ENCODE data around the gene DUSP7. TPM values are rescaled to one million over a fixed set of nuclear protein-coding genes. Genes with fewer than 3 reads are reported as not detected.

The DUSP7 gene
- total and polyA plus RNA-seq, 2 donors from 2014 or later, result 10.1 to 19.8 TPM

DNA sequence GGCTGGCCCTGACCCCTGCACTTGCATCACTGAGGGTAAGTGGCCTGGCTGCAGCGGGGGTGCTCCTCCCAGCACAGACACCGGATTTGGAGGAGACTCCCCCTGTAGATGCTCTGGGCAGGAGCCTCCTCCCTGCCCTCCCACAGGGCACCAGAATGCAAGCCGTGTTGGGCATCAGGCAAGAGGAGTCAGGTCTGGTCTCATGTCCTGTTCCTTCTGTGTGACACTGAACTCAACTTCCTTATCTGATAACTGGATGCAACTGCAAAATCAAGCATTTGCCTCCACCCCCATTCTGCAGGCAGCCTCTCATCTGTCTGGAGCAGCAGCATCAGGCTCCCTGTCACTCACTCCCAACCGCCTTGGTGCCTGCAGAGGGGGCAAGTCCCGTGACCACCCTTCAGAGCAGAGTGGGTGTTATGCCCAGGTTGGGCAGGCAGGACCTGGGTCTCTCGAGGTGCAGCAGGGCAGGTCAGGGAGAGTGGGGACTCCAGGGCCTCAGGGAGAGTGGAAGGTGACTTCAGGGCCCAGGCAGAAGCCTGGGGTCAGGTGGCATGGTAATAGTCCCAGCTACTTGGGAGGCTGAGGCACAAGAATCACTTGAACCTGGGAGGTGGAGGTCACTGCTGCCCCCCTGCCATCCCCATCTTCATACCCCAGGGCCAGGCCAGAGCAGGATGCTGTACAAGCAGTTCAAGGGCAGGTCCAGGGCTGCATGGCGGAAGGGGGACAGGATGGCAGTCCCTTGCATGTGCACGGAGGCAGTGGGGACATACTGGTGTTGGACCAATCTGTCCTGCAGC lies 50.2 kb downstream of the DUSP7 start:
- no peak overlapping the region for H3K27ac ChIP-seq (ENCODE audit: low read depth in 2 of 2, low read length in 2 of 2)

DNA sequence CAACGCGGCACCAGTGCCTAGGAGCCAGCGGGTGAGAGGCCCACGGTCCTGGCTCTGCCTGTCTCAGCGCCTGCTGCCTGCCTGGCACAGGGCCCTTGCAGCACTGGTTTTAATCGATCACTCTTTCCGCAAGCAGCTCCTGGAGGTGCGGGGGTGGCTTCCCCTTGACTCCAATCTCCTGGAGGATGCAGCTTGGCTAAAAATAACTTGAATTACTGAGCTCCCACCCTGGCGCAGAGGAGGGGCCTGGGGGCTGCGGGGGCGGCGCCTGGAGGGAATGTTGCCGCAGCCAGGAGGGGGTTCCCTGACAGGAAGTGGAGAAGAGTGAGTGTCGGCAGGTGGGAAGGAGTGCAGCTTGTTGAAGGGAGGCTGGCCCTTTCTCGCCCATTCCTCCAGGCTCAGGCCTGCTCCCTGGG lies 50.8 kb downstream of the DUSP7 start:
- H3K36me3 ChIP-seq (ENCODE audit: control insufficient read depth in 2 of 3, insufficient read depth in 3 of 3, low read length in 3 of 3), result no peaks in the 10 kb centered on the region
- peaks cover 0 to 17% (median 3%) of the 10 kb centered on the region in 3 donors for H3K4me1 ChIP-seq (ENCODE audit: control insufficient read depth in 2 of 3, insufficient read depth in 2 of 3, low read depth in 1 of 3, low read length in 3 of 3)
- H3K9ac ChIP-seq (ENCODE audit: low read length in 3 of 3), result peak overlapping the region in 1 of 3 donors; percentile 51
- TF ChIP-seq, protein P1, sequence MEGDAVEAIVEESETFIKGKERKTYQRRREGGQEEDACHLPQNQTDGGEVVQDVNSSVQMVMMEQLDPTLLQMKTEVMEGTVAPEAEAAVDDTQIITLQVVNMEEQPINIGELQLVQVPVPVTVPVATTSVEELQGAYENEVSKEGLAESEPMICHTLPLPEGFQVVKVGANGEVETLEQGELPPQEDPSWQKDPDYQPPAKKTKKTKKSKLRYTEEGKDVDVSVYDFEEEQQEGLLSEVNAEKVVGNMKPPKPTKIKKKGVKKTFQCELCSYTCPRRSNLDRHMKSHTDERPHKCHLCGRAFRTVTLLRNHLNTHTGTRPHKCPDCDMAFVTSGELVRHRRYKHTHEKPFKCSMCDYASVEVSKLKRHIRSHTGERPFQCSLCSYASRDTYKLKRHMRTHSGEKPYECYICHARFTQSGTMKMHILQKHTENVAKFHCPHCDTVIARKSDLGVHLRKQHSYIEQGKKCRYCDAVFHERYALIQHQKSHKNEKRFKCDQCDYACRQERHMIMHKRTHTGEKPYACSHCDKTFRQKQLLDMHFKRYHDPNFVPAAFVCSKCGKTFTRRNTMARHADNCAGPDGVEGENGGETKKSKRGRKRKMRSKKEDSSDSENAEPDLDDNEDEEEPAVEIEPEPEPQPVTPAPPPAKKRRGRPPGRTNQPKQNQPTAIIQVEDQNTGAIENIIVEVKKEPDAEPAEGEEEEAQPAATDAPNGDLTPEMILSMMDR (IDR thresholded peaks at IDR 0.05; ENCODE audit: borderline replicate concordance, extremely low read depth, insufficient read depth), result no peak
- no peaks in the 10 kb centered on the region for H3K27me3 ChIP-seq (ENCODE audit: control insufficient read depth, insufficient read depth, low read length)
- H3K4me3 ChIP-seq (ENCODE audit: low read length in 3 of 3), result no peak overlapping the region
- intact Hi-C loops (cut with DNase I), result no loop called here
- H3K27ac ChIP-seq (ENCODE audit: low read depth in 2 of 2, low read length in 2 of 2), result peak overlapping the region in 1 of 2 donors; percentile 63
- FAIRE-seq, result no peak
- H3K9me3 ChIP-seq (ENCODE audit: control insufficient read depth in 2 of 3, insufficient read depth in 1 of 3, low read length in 3 of 3), result no peaks in the 10 kb centered on the region
- peak; percentile 83 to 95 (median 89) for DNase-seq

More for the DNA sequence above, 50.2 kb downstream of the DUSP7 start:
- intact Hi-C loops (cut with DNase I), result no loop called here
- Histone ChIP-seq H3K9me3 (ENCODE audit: control insufficient read depth in 2 of 3, insufficient read depth in 1 of 3, low read length in 3 of 3) (no peaks in the 10 kb centered on the region), H3K36me3 (ENCODE audit: control insufficient read depth in 2 of 3, insufficient read depth in 3 of 3, low read length in 3 of 3) (no peaks in the 10 kb centered on the region), H3K4me3 (ENCODE audit: low read length in 3 of 3) (no peak overlapping the region), H3K4me1 (ENCODE audit: control insufficient read depth in 2 of 3, insufficient read depth in 2 of 3, low read depth in 1 of 3, low read length in 3 of 3) (peaks cover 0 to 17% (median 3%) of the 10 kb centered on the region in 3 donors), H3K9ac (ENCODE audit: low read length in 3 of 3) (no peak overlapping the region), H3K27me3 (ENCODE audit: control insufficient read depth, insufficient read depth, low read length) (no peaks in the 10 kb centered on the region)
- TF ChIP-seq, protein P1 (IDR thresholded peaks at IDR 0.05; ENCODE audit: borderline replicate concordance, extremely low read depth, insufficient read depth), result no peak
- FAIRE-seq, result no peak
- no peak for DNase-seq

DNA sequence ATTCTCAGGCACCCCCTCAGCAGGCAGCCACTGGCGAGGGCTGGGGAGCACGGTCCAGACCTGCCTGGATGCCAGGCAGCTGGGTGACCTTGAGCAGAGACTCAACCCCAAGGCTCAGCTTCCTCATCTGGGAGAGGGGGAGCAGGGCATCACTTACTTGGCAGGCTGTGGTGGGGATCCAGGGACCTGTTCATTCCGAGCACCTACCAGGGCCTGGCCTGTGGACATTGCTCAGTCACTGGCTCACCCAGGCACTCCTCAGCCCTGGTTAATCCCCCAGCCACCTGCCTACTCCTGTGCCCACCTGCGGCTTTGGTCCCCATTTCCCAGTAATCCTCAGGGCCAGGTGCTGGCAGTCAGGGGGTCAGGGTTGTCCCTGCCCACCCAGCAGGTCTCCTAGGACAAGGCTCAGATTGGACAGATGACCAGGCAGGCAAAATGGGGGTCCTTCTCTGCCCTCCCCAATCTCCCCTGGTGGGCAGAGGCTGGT lies 51.4 kb downstream of the DUSP7 start:
- no peaks in the 10 kb centered on the region for H3K9me3 ChIP-seq (ENCODE audit: control insufficient read depth in 2 of 3, insufficient read depth in 1 of 3, low read length in 3 of 3)
- no peak overlapping the region for H3K4me3 ChIP-seq (ENCODE audit: low read length in 3 of 3)
- no peak for DNase-seq
- no peaks in the 10 kb centered on the region for H3K36me3 ChIP-seq (ENCODE audit: control insufficient read depth in 2 of 3, insufficient read depth in 3 of 3, low read length in 3 of 3)
- intact Hi-C loops (cut with DNase I), result loop anchor here (5.0 kb wide), 2 partner anchors 117 to 137 kb away; no protein-coding TSS in a partner anchor
- H3K9ac ChIP-seq (ENCODE audit: low read length in 3 of 3), result peak overlapping the region in 1 of 3 donors; percentile 51
- peak overlapping the region in 1 of 2 donors; percentile 63 for H3K27ac ChIP-seq (ENCODE audit: low read depth in 2 of 2, low read length in 2 of 2)
- H3K27me3 ChIP-seq (ENCODE audit: control insufficient read depth, insufficient read depth, low read length), result no peaks in the 10 kb centered on the region
- no peak for FAIRE-seq
- H3K4me1 ChIP-seq (ENCODE audit: control insufficient read depth in 2 of 3, insufficient read depth in 2 of 3, low read depth in 1 of 3, low read length in 3 of 3), result peaks cover 0 to 17% (median 3%) of the 10 kb centered on the region in 3 donors
- TF ChIP-seq, protein P1 (IDR thresholded peaks at IDR 0.05; ENCODE audit: borderline replicate concordance, extremely low read depth, insufficient read depth), result no peak
